Heart left ventricle (tissue), 13 donors: ENCODE results near the gene UNC5C.

Experiments
- CTCF ChIP-seq, 12 donors: fragments of 200-600 bp; sonication (generic) in 4 of 12; IDR thresholded peaks; one replicate each; pipeline versions ENCODE4 v1.5.0 to v1.8.0; 2018 to 2022; ENCODE audit warnings: antibody characterized with exemption in 12 of 12, mild to moderate bottlenecking in 5 of 12
- POLR2A ChIP-seq, 2 donors: fragments of 450-650 bp; IDR thresholded peaks; one replicate each; pipeline ENCODE4 v1.6.1; 2017; ENCODE audit warnings: antibody characterized with exemption in 2 of 2, mild to moderate bottlenecking in 2 of 2, moderate library complexity in 2 of 2
- donor health status: ischemic (EF 13 %, LVEDD 7.1; RV severe dilation, severe dysfunction).
- donor health status: DM: no; HTN: yes; CAD: no.
- donor health status: DM: no; HTN: no; CAD: no.
- donor health status: ischemic (EF 25% LVEDD 6.9; RV normal size, moderate dysfunction).
- donor health status: ischemic (EF 25% LVEDD 5.7; RV mildly dilated, moderate dysfunction).
- donor health status: ischemic (EF 35%, LVEDD 5.7; RV mildly dilated, moderate dysfunction).
- donor health status: nonischemic (EF 11% LVEDD 7.7; RV severe dilation, severe dysfunction).
- donor health status: DM: yes; HTN: yes; CAD: no.
- donor health status: PGD.
- donor health status: ischemic (EF 29% LVEDD 5.4; RV normal size, mild dysfunction).
- donor health status: nonischemic (EF 23%, LVEDD 6.1; RV moderate dilation, normal function).

DNA sequence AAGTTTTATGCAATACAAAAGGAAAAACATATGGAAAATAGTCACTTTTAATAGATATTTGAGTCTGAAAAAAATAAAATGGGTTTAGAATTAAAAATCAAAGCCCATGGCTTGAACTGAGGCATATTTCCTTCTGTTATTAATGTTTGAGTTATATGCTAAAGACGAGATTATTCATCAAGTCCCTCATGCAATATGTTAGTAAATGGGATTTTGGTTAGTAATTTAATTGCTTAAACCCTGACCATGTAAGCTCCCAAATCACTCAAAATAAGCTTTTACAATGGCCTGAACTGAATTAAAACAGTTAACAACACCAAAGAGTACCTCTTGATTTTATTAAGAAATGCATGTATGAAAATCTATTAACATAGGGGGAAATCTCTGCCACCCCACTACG is 12.1 kb downstream of the UNC5C start:
- TF ChIP-seq CTCF (IDR thresholded peaks at IDR 0.05) (no peak), POLR2A (IDR thresholded peaks at IDR 0.05) (no peak)
